CD14-positive monocyte (primary cell): ENCODE data around the gene MACROD2. TPM values are rescaled to one million over a fixed set of nuclear protein-coding genes. Genes with fewer than 3 reads are reported as not detected.

ENCODE experiments used
- DNase-seq, 3 donors: peaks; one replicate each; pipeline ENCODE4 v3.0.0-alpha.2; 2011 to 2022
- H2AFZ ChIP-seq: 2 replicates; pipeline ENCODE4 v1.6.0; 2012; ENCODE audit warnings: mild to moderate bottlenecking, low read depth, low read length, inconsistent platforms; ENCODE audit not compliant: insufficient read depth, poor library complexity, severe bottlenecking
- H3K27ac ChIP-seq, 2 donors: 1 replicate in 1 of 2; 2 replicates in 1 of 2; pipeline ENCODE4 v1.5.1; 2012 to 2013; ENCODE audit warnings: low read length in 2 of 2, control low read depth in 1 of 2, inconsistent platforms in 1 of 2, low read depth in 1 of 2, mild to moderate bottlenecking in 1 of 2
- H3K27me3 ChIP-seq, 2 donors: one replicate each; pipeline versions ENCODE4 v1.6.0 to v1.6.1; 2011 to 2013; ENCODE audit warnings: low read length in 2 of 2; ENCODE audit not compliant: control insufficient read depth in 2 of 2, insufficient read depth in 2 of 2
- H3K36me3 ChIP-seq, 2 donors: replicated peaks in 1 of 2; 1 replicate in 1 of 2; 2 replicates in 1 of 2; pipeline versions ENCODE4 v1.5.1 to v1.6.1; 2012 to 2013; ENCODE audit warnings: low read length in 2 of 2, control low read depth in 1 of 2, inconsistent platforms in 1 of 2, mild to moderate bottlenecking in 1 of 2; ENCODE audit not compliant: insufficient read depth in 2 of 2, control insufficient read depth in 1 of 2
- H3K4me1 ChIP-seq, 2 donors: 1 replicate in 1 of 2; 2 replicates in 1 of 2; pipeline versions ENCODE4 v1.5.1 to v1.6.1; 2012 to 2013; ENCODE audit warnings: low read length in 2 of 2, control low read depth in 1 of 2, inconsistent platforms in 1 of 2, mild to moderate bottlenecking in 1 of 2, moderate library complexity in 1 of 2; ENCODE audit not compliant: insufficient read depth in 2 of 2, control insufficient read depth in 1 of 2
- H3K4me2 ChIP-seq: replicated peaks from 2 replicates; pipeline ENCODE3; 2012; ENCODE audit warnings: low read length, moderate library complexity, mild to moderate bottlenecking; ENCODE audit not compliant: poor library complexity, severe bottlenecking; ENCODE audit errors: extremely low read depth
- H3K4me3 ChIP-seq, 3 experiments: fragments of 200-600 bp in 1 of 3; sonication (generic) in 1 of 3; replicated peaks in 1 of 3; 1 replicate in 2 of 3; 2 replicates in 1 of 3; pipeline ENCODE4 v1.5.1; 2011 to 2013; ENCODE audit warnings: low read length in 3 of 3, mild to moderate bottlenecking in 3 of 3, control low read depth in 2 of 3, low read depth in 2 of 3, inconsistent platforms in 1 of 3, moderate library complexity in 1 of 3
- H3K79me2 ChIP-seq: 2 replicates; pipeline ENCODE4 v1.6.0; 2012; ENCODE audit warnings: mild to moderate bottlenecking, control low read depth, inconsistent platforms, low read length, moderate library complexity; ENCODE audit not compliant: insufficient read depth
- H3K9ac ChIP-seq: 2 replicates; pipeline ENCODE4 v1.6.0; 2017; ENCODE audit warnings: low read length, mild to moderate bottlenecking; ENCODE audit not compliant: insufficient read depth, poor library complexity, severe bottlenecking
- H3K9me3 ChIP-seq, 2 donors: replicated peaks in 1 of 2; 1 replicate in 1 of 2; 2 replicates in 1 of 2; pipeline versions ENCODE4 v1.5.1 to v1.6.1; 2012 to 2013; ENCODE audit warnings: low read length in 2 of 2, control low read depth in 1 of 2; ENCODE audit not compliant: control insufficient read depth in 1 of 2, insufficient read depth in 1 of 2
- H4K20me1 ChIP-seq: 2 replicates; pipeline ENCODE4 v1.6.0; 2012; ENCODE audit warnings: mild to moderate bottlenecking, low read length, control low read depth, moderate library complexity; ENCODE audit not compliant: insufficient read depth
- H3K27ac Mint-ChIP-seq, 7 donors: one replicate each; pipeline ENCODE4 v1.8.0; 2020; ENCODE audit warnings: mild to moderate bottlenecking in 7 of 7, mixed read lengths in 7 of 7, moderate library complexity in 6 of 7, inconsistent platforms in 2 of 7
- H3K27me3 Mint-ChIP-seq, 3 donors: one replicate each; pipeline ENCODE4 v1.8.0; 2021 to 2022; ENCODE audit warnings: low read depth in 3 of 3, mild to moderate bottlenecking in 3 of 3, mixed read lengths in 3 of 3, moderate library complexity in 3 of 3, inconsistent platforms in 1 of 3
- H3K36me3 Mint-ChIP-seq, 2 donors: one replicate each; pipeline ENCODE4 v1.8.0; 2020; ENCODE audit warnings: mixed read lengths in 2 of 2, inconsistent platforms in 1 of 2, mild to moderate bottlenecking in 1 of 2
- H3K4me1 Mint-ChIP-seq: one replicate; pipeline ENCODE4 v1.8.0; 2020; ENCODE audit warnings: mild to moderate bottlenecking, mixed read lengths
- H3K4me3 Mint-ChIP-seq, 2 donors: one replicate each; pipeline ENCODE4 v1.8.0; 2020; ENCODE audit warnings: mild to moderate bottlenecking in 2 of 2, mixed read lengths in 2 of 2, moderate library complexity in 1 of 2
- H3K9me3 Mint-ChIP-seq, 7 donors: one replicate each; pipeline ENCODE4 v1.8.0; 2020 to 2022; ENCODE audit warnings: mixed read lengths in 7 of 7, mild to moderate bottlenecking in 6 of 7, moderate library complexity in 6 of 7, inconsistent platforms in 2 of 7
- WGBS: methylation state at CpG from one replicate; pipeline ENCODE4 v1.1.5; 2013; ENCODE audit warnings: missing lambda C conversion rate; ENCODE audit not compliant: insufficient coverage; 5-methylcytosine and 5-hydroxymethylcytosine counted together
- intact Hi-C, 2 donors: fragments of 100-400 bp; cut with micrococcal nuclease; formaldehyde crosslinking; loops; one replicate each; pipeline versions ENCODE4 v1.15.0 to v1.15.1; 2023
- polyA plus RNA-seq, 3 donors: library from polyadenylated mRNA; depleted of rRNA in 1 of 3; unstranded in 2 of 3; stranded (reverse) in 1 of 3; fragments of 300-500 nt in 2 of 3; fragments of >200 nt in 1 of 3; fragmentation: Illumina TruSeq in 2 of 3; gene quantifications; 1 replicate in 2 of 3; 2 replicates in 1 of 3; pipeline ENCODE4 v1.2.3, GENCODE V29; 2012 to 2021
- TF ChIP-seq, protein P1 (sequence below): fragments of 200-600 bp; IDR thresholded peaks from one replicate; pipeline ENCODE4 v1.8.0; 2022; ENCODE audit warnings: antibody characterized with exemption, mild to moderate bottlenecking

MACROD2 gene
- polyA plus RNA-seq, 3 donors = 0.23 TPM; not detected in 2

DNA sequence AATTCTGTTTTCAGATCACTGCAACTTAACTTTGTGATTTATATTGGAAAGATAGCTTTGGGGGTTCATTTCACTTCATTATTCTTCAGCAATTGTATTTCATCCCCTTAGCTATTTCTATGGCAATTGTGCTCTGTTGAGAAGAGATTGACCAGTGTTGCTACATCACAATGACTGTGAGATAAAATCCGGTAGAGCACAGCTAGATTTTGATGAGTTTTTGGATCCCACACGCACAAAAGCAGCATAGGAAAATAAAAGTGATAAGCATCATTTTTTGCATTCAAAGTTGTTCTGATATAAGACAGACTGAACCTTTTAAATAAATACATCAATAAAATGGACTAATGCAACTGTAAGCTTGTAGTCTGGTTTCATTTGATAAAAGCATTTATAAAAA is 1843.2 kb downstream of the MACROD2 start:
- H3K9me3 Mint-ChIP-seq = peaks cover 0 to 12% (median 5%) of the 10 kb centered on the region in 7 donors
- intact Hi-C loops = no loop called here
- no peak overlapping the region for H3K27ac ChIP-seq
- H3K4me3 Mint-ChIP-seq = no peak overlapping the region
- peaks cover 0 to 5% of the 10 kb centered on the region in 2 donors for H3K9me3 ChIP-seq
- no peak overlapping the region for H3K4me3 ChIP-seq
- no peaks in the 10 kb centered on the region for H4K20me1 ChIP-seq
- H2AFZ ChIP-seq = no peak overlapping the region
- H3K27me3 ChIP-seq = no peaks in the 10 kb centered on the region
- TF ChIP-seq, protein P1, sequence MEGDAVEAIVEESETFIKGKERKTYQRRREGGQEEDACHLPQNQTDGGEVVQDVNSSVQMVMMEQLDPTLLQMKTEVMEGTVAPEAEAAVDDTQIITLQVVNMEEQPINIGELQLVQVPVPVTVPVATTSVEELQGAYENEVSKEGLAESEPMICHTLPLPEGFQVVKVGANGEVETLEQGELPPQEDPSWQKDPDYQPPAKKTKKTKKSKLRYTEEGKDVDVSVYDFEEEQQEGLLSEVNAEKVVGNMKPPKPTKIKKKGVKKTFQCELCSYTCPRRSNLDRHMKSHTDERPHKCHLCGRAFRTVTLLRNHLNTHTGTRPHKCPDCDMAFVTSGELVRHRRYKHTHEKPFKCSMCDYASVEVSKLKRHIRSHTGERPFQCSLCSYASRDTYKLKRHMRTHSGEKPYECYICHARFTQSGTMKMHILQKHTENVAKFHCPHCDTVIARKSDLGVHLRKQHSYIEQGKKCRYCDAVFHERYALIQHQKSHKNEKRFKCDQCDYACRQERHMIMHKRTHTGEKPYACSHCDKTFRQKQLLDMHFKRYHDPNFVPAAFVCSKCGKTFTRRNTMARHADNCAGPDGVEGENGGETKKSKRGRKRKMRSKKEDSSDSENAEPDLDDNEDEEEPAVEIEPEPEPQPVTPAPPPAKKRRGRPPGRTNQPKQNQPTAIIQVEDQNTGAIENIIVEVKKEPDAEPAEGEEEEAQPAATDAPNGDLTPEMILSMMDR = no peak
- no peaks in the 10 kb centered on the region for H3K36me3 ChIP-seq
- no CpG with 5 or more reads among the region's 2 CpGs for WGBS
- no peak overlapping the region for H3K9ac ChIP-seq
- no peak overlapping the region for H3K27ac Mint-ChIP-seq
- H3K79me2 ChIP-seq = no peaks in the 10 kb centered on the region
- no peak for DNase-seq
- no peaks in the 10 kb centered on the region for H3K4me1 Mint-ChIP-seq
- no peaks in the 10 kb centered on the region for H3K36me3 Mint-ChIP-seq
- peaks cover 0 to 8% (median 3%) of the 10 kb centered on the region in 3 donors for H3K27me3 Mint-ChIP-seq
- no peaks in the 10 kb centered on the region for H3K4me1 ChIP-seq
- no peak overlapping the region for H3K4me2 ChIP-seq

- no peak overlapping the region for H3K4me3 ChIP-seq
- no CpG with 5 or more reads among the region's 4 CpGs for WGBS
- no peak for DNase-seq
These were observed 1845.5 kb downstream of the MACROD2 start for GRCh38 chr20:15840636-15841301.

More at GRCh38 chr20:15840636-15841301, 1845.5 kb downstream of the MACROD2 start:
- no peaks in the 10 kb centered on the region for H4K20me1 ChIP-seq
- H3K27ac Mint-ChIP-seq = no peak overlapping the region
- H3K79me2 ChIP-seq = no peaks in the 10 kb centered on the region
- H3K9ac ChIP-seq = no peak overlapping the region
- TF ChIP-seq, protein P1 = no peak
- H3K27me3 ChIP-seq = peaks cover 0 to 2% of the 10 kb centered on the region in 2 donors
- peaks cover 0 to 8% (median 3%) of the 10 kb centered on the region in 3 donors for H3K27me3 Mint-ChIP-seq
- no peaks in the 10 kb centered on the region for H3K36me3 Mint-ChIP-seq
- intact Hi-C loops = no loop called here
- H3K36me3 ChIP-seq = no peaks in the 10 kb centered on the region
- H3K4me1 ChIP-seq = no peaks in the 10 kb centered on the region
- no peak overlapping the region for H3K4me2 ChIP-seq
- H3K9me3 ChIP-seq = peaks cover 0 to 5% of the 10 kb centered on the region in 2 donors
- no peak overlapping the region for H2AFZ ChIP-seq
- H3K27ac ChIP-seq = no peak overlapping the region
- no peak overlapping the region for H3K4me3 Mint-ChIP-seq
- peaks cover 0 to 12% (median 5%) of the 10 kb centered on the region in 7 donors for H3K9me3 Mint-ChIP-seq
- no peaks in the 10 kb centered on the region for H3K4me1 Mint-ChIP-seq
